AG10803 (cell line): Measurements from ENCODE around the gene NR1D1.
"Not testable (repeated sequence)": the region's sequence is repeated elsewhere in the genome, so short reads cannot be mapped to it uniquely, and the experiment has no call there.

Experiments used
- DNase-seq: peaks from one replicate; pipeline ENCODE4 v3.0.0; 2010; ENCODE audit warnings: low read depth
- H3K4me3 ChIP-seq: 2 replicates; pipeline ENCODE4 v1.5.1; 2011; ENCODE audit warnings: mild to moderate bottlenecking, low read length, control low read depth
- TF ChIP-seq, protein P1 (sequence below): conservative IDR thresholded peaks from 2 replicates; pipeline ENCODE4 v1.5.1; 2011; ENCODE audit warnings: mild to moderate bottlenecking, low read length, control low read depth, inconsistent platforms

The NR1D1 gene

DNA sequence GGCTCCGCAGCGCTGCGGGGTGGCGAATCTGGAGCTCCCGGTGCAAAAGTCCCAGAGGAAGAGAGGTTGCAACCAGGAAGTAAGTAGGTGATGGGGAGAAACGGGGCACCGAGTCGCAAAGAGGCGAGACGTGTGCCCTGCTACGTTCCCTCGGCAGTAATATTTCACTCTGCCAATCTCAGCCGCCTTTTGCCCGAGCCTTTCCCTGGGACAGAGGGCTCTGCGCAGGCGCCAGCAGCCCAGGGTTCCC, at the start of gene NR1D1:
TSS of gene NR1D1 (minus strand) at position 171 of the 250 bp plus-strand sequence. CDS start 495 bp downstream, outside the sequence.
- peak within 1 kb of the TSS; percentile 99 for H3K4me3 ChIP-seq
- DNase-seq, result no peak

DNA sequence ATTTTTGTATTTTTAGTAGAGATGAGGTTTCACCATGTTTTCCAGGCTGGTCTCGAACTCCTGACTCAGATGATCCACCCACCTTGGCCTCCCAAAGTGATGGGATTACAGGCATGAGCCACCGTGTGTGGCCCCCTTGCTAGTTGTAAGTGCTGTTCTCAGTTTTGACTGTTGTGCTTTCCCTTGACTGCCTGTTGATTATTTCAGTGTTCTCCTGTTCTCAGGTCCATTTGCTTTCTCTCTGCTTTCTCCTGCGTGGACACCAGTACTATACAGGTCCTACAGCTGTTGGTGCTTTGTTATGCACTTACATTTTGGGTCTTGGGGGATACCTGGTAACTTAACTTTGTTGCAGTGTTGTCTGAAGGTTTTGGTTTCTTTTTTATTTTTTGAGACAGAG, 48.1 kb upstream of the NR1D1 start:
- TF ChIP-seq, protein P1, sequence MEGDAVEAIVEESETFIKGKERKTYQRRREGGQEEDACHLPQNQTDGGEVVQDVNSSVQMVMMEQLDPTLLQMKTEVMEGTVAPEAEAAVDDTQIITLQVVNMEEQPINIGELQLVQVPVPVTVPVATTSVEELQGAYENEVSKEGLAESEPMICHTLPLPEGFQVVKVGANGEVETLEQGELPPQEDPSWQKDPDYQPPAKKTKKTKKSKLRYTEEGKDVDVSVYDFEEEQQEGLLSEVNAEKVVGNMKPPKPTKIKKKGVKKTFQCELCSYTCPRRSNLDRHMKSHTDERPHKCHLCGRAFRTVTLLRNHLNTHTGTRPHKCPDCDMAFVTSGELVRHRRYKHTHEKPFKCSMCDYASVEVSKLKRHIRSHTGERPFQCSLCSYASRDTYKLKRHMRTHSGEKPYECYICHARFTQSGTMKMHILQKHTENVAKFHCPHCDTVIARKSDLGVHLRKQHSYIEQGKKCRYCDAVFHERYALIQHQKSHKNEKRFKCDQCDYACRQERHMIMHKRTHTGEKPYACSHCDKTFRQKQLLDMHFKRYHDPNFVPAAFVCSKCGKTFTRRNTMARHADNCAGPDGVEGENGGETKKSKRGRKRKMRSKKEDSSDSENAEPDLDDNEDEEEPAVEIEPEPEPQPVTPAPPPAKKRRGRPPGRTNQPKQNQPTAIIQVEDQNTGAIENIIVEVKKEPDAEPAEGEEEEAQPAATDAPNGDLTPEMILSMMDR, result no peak
- no peak for DNase-seq

More for the DNA sequence above, at the start of gene NR1D1:
- TF ChIP-seq, protein P1, result no peak

DNA sequence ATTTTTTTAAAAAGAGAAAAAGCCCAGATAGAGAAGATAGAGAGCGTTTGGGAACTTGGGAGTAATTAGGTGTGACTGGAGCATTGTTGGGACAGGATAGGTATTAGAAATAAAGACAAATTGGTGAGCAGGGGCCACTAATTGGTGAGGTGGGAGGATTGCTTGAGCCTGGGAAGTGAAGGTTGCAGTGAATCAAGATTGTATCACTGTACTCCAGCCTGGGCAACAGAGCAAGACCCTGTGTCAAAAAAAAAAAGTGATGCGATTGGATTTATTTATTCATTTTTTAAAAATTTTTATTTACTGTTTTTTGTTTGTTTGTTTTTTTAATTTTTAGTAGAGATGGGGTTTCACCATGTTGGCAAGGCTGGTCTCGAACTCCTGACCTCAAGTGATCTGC, 45.1 kb upstream of the NR1D1 start:
- DNase-seq, result no peak
- TF ChIP-seq, protein P1, result no peak
- H3K4me3 ChIP-seq, result no peak overlapping the region

More for the DNA sequence above, 48.1 kb upstream of the NR1D1 start:
- H3K4me3 ChIP-seq, result no peak overlapping the region

DNA sequence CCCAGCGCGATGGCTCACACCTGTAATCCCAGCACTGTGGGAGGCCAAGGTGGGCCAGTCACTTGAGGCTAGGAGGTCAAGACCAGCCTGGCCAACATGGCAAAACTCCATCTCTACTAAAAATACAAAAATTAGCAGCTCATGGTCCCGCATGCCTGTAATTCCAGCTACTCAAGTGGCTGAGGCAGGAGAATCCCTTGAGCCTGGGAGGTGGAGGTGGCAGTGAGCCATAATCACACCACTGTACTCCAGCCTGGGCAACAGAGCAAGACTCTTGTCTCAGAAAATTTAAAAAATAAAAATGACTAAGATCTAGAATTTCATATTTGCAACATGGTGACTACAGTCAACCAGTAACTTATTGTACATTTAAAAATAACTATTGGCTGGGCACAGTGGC, 42.8 kb upstream of the NR1D1 start:
- DNase-seq, H3K4me3 ChIP-seq: not testable (repeated sequence)

DNA sequence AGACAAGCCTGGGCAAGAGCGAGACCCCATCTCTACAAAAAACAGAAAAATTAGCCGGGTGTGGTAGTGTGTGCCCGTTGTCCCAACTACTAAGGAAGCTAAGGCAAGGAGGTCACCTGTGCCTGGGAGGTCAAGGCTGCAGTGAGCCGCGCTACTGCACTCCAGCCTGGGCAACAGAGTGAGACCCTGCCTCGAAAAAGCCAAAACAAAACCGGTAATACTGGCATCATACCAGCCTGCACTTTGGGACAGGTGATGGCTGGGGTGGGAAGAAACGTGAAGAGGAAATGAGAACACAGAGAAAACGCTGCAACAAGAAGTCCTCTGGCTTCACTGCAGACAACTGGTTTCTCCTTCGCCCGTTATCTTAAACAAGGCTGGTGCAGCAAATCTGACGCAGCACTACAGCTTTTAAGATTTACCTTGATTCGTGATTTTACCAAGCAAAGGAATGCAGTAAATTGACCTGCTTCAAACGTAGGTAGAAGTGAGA, 39.2 kb upstream of the NR1D1 start:
- H3K4me3 ChIP-seq, result peak overlapping the region; percentile 79
- no peak for DNase-seq
- TF ChIP-seq, protein P1, result no peak

DNA sequence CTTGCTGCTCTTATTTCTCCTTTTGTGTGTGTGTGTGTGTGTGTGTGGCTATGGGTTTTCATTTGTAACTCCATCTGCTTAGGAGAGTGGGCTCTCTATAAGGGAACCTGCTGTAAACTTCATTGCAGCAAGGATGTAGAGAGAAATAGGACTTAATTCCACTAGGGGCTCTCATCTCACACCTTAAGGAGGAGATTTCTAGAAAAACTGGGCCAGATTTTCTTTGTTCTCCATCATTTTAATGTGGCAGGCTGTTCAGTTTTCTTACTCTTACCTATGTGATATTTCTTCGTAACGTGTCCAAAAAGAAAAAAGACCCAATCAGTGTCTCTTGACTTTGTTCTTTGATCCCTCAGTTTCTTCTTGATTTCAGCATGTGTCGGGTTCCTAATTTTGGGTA, 35.4 kb upstream of the NR1D1 start:
- H3K4me3 ChIP-seq, result no peak overlapping the region
- no peak for DNase-seq
- TF ChIP-seq, protein P1, result no peak

DNA sequence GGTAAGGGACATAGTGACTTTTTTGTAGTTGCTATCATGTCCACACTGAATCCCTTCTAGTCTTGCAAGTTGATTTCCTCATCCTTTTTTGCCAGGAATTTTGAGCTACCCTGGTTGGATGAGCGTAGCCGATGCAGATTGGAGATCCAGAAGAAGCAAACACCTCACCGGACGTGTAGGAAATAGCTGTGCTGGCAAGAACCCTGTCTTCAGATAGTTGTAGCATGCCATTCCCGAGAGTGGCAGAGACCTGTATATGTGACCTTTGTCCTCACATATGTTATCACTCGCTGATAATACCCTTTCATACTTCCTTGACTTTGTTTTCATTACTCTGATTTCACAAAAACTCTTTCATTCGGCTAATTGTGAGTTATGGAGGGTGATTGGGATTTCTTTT, 33.8 kb upstream of the NR1D1 start:
- TF ChIP-seq, protein P1, result no peak
- no peak for DNase-seq
- no peak overlapping the region for H3K4me3 ChIP-seq

DNA sequence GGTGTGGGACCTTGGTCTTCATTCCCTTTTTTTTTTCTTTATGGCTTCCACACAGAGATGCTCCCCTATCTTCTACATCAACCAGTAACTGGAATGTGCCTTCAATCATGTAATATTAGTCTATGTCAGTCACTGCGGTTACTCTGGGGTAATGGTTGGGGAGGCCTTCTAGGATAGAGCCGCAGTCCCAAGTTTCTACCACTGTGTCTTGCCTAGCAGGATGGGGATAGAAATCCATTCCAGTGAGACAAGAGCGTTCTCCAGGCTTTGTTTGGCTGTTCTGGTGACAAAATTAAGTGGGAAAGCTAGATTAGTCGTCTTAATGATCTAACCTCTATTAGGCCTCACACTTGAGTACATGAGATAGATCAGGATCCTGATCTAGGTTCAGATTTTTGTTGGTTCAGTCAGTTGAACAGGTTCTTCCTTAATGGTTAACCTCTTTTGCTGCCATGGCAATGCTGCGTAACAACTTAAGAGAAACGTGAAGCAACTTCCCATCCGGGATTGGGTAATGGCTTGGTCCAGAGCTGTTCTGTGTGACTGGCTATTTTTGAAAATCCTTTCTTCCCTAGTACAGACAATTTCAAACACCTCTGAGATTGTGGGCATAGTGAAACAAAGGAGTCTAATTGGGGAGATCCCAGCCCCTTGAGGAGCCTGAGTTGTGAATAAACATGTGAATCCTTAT, 30.1 kb upstream of the NR1D1 start:
- no peak for DNase-seq
- TF ChIP-seq, protein P1, result no peak
- no peak overlapping the region for H3K4me3 ChIP-seq
